GM21515 (cell line): Measurements from ENCODE around the gene OR52M1.

Experiments used
- ATAC-seq: cut with Tn5 transposase; IDR thresholded peaks from one replicate; pipeline ENCODE4 v1.9.1; 2021; ENCODE audit not compliant: unreplicated experiment

Gene OR52M1

GRCh38 chr11:4565371-4565770 lies 20.4 kb downstream of the OR52M1 start:
- no peak for ATAC-seq

DNA sequence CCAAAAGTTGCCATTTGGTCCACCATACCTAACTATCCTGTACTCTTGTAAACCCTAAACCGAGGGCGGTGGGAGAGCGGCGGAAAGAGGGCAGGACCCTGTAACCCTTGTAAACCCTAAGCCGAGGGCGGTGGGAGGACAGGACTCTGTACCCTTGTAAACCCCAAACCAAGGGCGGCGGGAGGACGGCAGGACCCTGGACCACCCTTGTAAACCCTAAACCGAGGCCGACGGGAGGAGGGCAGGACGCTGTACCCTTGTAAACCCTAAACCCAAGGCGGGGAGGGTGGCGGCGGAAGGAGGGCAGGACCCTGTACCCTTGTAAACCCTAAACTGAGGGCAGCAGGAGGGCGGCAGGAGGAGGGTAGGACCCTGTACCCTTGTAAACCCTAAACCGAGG lies 24.1 kb downstream of the OR52M1 start:
- ATAC-seq, result no peak

- no peak for ATAC-seq
Measured at GRCh38 chr11:4576880-4577279, 31.9 kb downstream of the OR52M1 start.

GRCh38 chr11:4577761-4578160 lies 32.8 kb downstream of the OR52M1 start:
- ATAC-seq, result no peak

- no peak for ATAC-seq
Measured at GRCh38 chr11:4578624-4579023, 33.6 kb downstream of the OR52M1 start.

- ATAC-seq, result no peak
Measured at GRCh38 chr11:4580124-4580523, 35.1 kb downstream of the OR52M1 start.

GRCh38 chr11:4581443-4581842 lies 36.5 kb downstream of the OR52M1 start, which contains the start of gene OR52I2:
TSS of gene OR52I2 (plus strand) at chr11:4581743.
- ATAC-seq, result no peak

- ATAC-seq, result no peak
Measured at GRCh38 chr11:4589017-4589416, 44.0 kb downstream of the OR52M1 start.

- ATAC-seq, result no peak
Measured at GRCh38 chr11:4593739-4594138, 48.7 kb downstream of the OR52M1 start, which contains the start of gene OR52I1. TSS of gene OR52I1 (plus strand) at chr11:4594039. CDS start at chr11:4594039, 0 bp downstream.
